Mesothelial cell of epicardium (in vitro differentiated cells): Measurements from ENCODE around the gene P2RY6. TPM values are rescaled to one million over a fixed set of nuclear protein-coding genes. Genes with fewer than 3 reads are reported as not detected.

ENCODE experiments used
- DNase-seq, 2 experiments: peaks; one replicate each; pipeline ENCODE4 v3.0.0; 2021; ENCODE audit warnings: low spot score in 2 of 2; ENCODE audit not compliant: unreplicated experiment in 2 of 2
- H3K27ac Mint-ChIP-seq: 2 replicates; pipeline ENCODE4 v1.8.0; 2021; ENCODE audit warnings: mixed read lengths
- H3K27me3 Mint-ChIP-seq: 2 replicates; pipeline ENCODE4 v1.8.0; 2021; ENCODE audit warnings: low read depth, mixed read lengths
- H3K36me3 Mint-ChIP-seq: 2 replicates; pipeline ENCODE4 v1.8.0; 2021; ENCODE audit warnings: mixed read lengths
- H3K4me1 Mint-ChIP-seq: 2 replicates; pipeline ENCODE4 v1.8.0; 2021; ENCODE audit warnings: mixed read lengths
- H3K4me3 Mint-ChIP-seq: 2 replicates; pipeline ENCODE4 v1.8.0; 2021; ENCODE audit warnings: mild to moderate bottlenecking, moderate library complexity, mixed read lengths
- H3K9me3 Mint-ChIP-seq: 2 replicates; pipeline ENCODE4 v1.8.0; 2021; ENCODE audit warnings: mixed read lengths
- CTCF ChIP-seq: fragments of 200-600 bp; sonication (generic); IDR thresholded peaks from one replicate; pipeline ENCODE4 v1.5.0; 2021; ENCODE audit warnings: antibody characterized with exemption; ENCODE audit not compliant: unreplicated experiment
- total RNA-seq: library from RNA; stranded (reverse); gene quantifications from 3 replicates; pipeline ENCODE4 v1.2.1, GENCODE V29; 2021

P2RY6 gene
- total RNA-seq, 1 donor from 2014 or later: 0.45 TPM

DNA sequence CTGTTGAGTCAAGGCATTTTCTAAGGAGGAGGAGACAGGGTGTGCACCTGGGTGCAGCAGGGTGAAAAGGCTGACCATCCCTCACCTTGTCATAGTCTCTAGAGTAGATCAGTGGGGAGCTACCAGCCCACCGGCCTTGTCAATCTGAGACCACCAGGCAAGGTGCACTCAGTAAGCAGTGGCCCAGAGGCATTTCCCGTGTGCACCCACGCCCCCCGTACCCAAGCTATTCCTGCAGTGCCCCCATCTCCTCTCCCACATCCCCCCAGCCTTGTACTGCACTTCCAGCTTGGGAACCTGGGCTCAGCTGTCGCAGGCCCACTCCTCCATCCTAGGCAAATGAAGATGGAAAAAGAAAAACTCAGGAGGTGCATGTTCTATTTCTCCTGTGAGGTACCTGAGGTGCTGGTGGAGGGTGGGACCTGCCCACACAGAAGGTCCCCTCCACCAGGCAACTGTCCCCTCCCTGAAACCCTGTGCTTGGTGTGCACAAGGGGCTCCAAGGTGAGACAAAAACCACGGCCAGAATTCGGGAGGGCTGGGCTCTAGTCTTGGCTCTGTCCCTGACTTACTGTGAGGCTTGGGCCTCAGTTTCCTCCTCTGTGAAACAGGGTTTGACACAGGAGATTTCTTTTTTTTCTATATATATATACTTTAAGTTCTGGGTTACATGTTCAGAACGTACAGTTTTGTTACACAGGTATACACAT lies 45.7 kb upstream of the P2RY6 start:
- Mint-ChIP-seq H3K27ac (no peak overlapping the region), H3K4me3 (no peak overlapping the region), H3K27me3 (no peaks in the 10 kb centered on the region), H3K9me3 (no peaks in the 10 kb centered on the region), H3K4me1 (peaks cover 43% of the 10 kb centered on the region), H3K36me3 (no peaks in the 10 kb centered on the region)
- TF ChIP-seq CTCF: no peak
- DNase-seq: no peak

DNA sequence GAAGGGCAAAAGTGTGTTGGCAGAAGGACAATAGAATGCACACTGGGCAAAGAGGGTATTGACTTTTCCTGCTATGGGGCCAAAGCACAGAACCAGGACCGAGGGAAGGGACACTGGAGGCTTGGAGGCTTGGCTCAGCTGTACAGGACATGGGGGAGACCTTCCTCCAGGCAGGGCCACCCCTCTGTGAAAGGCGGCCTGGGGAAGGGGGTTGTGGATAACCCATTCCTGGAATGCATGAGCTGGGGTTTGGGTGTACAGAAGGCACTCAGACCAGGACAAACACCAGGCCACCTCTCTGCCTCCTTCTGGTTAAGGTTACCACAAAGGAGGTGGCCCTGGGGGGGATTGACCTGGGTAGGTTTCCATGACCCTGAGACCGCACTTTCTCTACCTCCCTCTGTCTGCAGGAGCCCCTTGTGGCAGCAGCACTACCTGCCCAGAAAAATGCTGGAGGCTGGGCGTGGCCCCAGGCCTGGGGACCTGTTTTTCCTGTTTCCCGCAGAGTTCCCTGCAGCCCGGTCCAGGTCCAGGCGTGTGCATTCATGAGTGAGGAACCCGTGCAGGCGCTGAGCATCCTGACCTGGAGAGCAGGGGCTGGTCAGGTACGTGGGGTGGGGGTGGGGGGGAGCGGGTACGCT lies 44.4 kb upstream of the P2RY6 start:
- H3K27me3 Mint-ChIP-seq: no peaks in the 10 kb centered on the region
- peak; percentile 17 for TF ChIP-seq CTCF
- no peak overlapping the region for H3K4me3 Mint-ChIP-seq
- no peaks in the 10 kb centered on the region for H3K9me3 Mint-ChIP-seq
- peak overlapping the region; percentile 17 for H3K27ac Mint-ChIP-seq
- H3K4me1 Mint-ChIP-seq: peaks cover 43% of the 10 kb centered on the region
- H3K36me3 Mint-ChIP-seq: no peaks in the 10 kb centered on the region
- DNase-seq: peak; percentile 50 to 86

- no peaks in the 10 kb centered on the region for H3K36me3 Mint-ChIP-seq
- no peak overlapping the region for H3K4me3 Mint-ChIP-seq
- DNase-seq: no peak
- no peaks in the 10 kb centered on the region for H3K9me3 Mint-ChIP-seq
- no peaks in the 10 kb centered on the region for H3K27me3 Mint-ChIP-seq
- no peak for TF ChIP-seq CTCF
- H3K4me1 Mint-ChIP-seq: peaks cover 43% of the 10 kb centered on the region
- H3K27ac Mint-ChIP-seq: no peak overlapping the region
These were observed 43.6 kb upstream of the P2RY6 start for GRCh38 chr11:73228268-73229134.

- Mint-ChIP-seq H3K36me3 (no peaks in the 10 kb centered on the region), H3K27me3 (no peaks in the 10 kb centered on the region), H3K9me3 (no peaks in the 10 kb centered on the region), H3K4me3 (no peak overlapping the region), H3K4me1 (peaks cover 42% of the 10 kb centered on the region), H3K27ac (peak overlapping the region; percentile 49)
- DNase-seq: no peak
- no peak for TF ChIP-seq CTCF
These were observed 42.7 kb upstream of the P2RY6 start for GRCh38 chr11:73229321-73229895.
